ENCODE data around the gene HOXC6.

- TF ChIP-seq, protein P1, sequence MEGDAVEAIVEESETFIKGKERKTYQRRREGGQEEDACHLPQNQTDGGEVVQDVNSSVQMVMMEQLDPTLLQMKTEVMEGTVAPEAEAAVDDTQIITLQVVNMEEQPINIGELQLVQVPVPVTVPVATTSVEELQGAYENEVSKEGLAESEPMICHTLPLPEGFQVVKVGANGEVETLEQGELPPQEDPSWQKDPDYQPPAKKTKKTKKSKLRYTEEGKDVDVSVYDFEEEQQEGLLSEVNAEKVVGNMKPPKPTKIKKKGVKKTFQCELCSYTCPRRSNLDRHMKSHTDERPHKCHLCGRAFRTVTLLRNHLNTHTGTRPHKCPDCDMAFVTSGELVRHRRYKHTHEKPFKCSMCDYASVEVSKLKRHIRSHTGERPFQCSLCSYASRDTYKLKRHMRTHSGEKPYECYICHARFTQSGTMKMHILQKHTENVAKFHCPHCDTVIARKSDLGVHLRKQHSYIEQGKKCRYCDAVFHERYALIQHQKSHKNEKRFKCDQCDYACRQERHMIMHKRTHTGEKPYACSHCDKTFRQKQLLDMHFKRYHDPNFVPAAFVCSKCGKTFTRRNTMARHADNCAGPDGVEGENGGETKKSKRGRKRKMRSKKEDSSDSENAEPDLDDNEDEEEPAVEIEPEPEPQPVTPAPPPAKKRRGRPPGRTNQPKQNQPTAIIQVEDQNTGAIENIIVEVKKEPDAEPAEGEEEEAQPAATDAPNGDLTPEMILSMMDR (IDR thresholded peaks at IDR 0.05; ENCODE audit: insufficient read depth, low read length), result no peak
- TF ChIP-seq GABPA (IDR thresholded peaks at IDR 0.05; ENCODE audit: low read depth) (no peak), POLR2AphosphoS5 (IDR thresholded peaks at IDR 0.05; ENCODE audit: low read depth) (no peak)
These were observed 40.3 kb downstream of the HOXC6 start for GRCh38 chr12:54068418-54069070.
